Naive B cell (primary cell): ENCODE measurements around the gene E4F1. TPM values are rescaled to one million over a fixed set of nuclear protein-coding genes. Genes with fewer than 3 reads are reported as not detected.
"Not testable (repeated sequence)": the region's sequence is repeated elsewhere in the genome, so short reads cannot be mapped to it uniquely, and the experiment has no call there.

Source experiments
- ATAC-seq, 2 donors: fragments of 150-1000 bp; cut with Tn5 transposase; 2 replicates each; pipeline ENCODE4 v1.10.0; 2021; ENCODE audit warnings: low read depth in 2 of 2, mild to moderate bottlenecking in 2 of 2, moderate library complexity in 2 of 2
- DNase-seq: peaks from one replicate; pipeline ENCODE4 v3.0.0; 2022
- H3K27ac Mint-ChIP-seq, 6 donors: one replicate each; pipeline ENCODE4 v1.8.0; 2020 to 2022; ENCODE audit warnings: mild to moderate bottlenecking in 6 of 6, mixed read lengths in 6 of 6, moderate library complexity in 5 of 6, inconsistent platforms in 2 of 6
- H3K27me3 Mint-ChIP-seq, 3 donors: one replicate each; pipeline ENCODE4 v1.8.0; 2021 to 2022; ENCODE audit warnings: mixed read lengths in 3 of 3, mild to moderate bottlenecking in 1 of 3
- H3K36me3 Mint-ChIP-seq, 2 donors: one replicate each; pipeline ENCODE4 v1.8.0; 2020 to 2022; ENCODE audit warnings: mixed read lengths in 2 of 2, inconsistent platforms in 1 of 2, mild to moderate bottlenecking in 1 of 2
- H3K4me1 Mint-ChIP-seq, 3 donors: one replicate each; pipeline ENCODE4 v1.8.0; 2020 to 2022; ENCODE audit warnings: mixed read lengths in 3 of 3, inconsistent platforms in 1 of 3, mild to moderate bottlenecking in 1 of 3, moderate library complexity in 1 of 3
- H3K4me3 Mint-ChIP-seq, 8 donors: one replicate each; pipeline ENCODE4 v1.8.0; 2020 to 2022; ENCODE audit warnings: mild to moderate bottlenecking in 8 of 8, mixed read lengths in 8 of 8, moderate library complexity in 8 of 8, inconsistent platforms in 2 of 8
- H3K9me3 Mint-ChIP-seq, 7 donors: one replicate each; pipeline ENCODE4 v1.8.0; 2020 to 2022; ENCODE audit warnings: mixed read lengths in 7 of 7, mild to moderate bottlenecking in 5 of 7, inconsistent platforms in 2 of 7, moderate library complexity in 1 of 7
- polyA plus RNA-seq, 6 donors: library from polyadenylated mRNA; unstranded; fragments of 300-500 nt; fragmentation: Illumina TruSeq; gene quantifications; one replicate each; pipeline ENCODE4 v1.2.3, GENCODE V29; 2021; ENCODE audit warnings: low read depth in 6 of 6

E4F1 gene
- polyA plus RNA-seq, 6 donors from 2014 or later: 6.4 to 16.1 (median 8.9) TPM

DNA sequence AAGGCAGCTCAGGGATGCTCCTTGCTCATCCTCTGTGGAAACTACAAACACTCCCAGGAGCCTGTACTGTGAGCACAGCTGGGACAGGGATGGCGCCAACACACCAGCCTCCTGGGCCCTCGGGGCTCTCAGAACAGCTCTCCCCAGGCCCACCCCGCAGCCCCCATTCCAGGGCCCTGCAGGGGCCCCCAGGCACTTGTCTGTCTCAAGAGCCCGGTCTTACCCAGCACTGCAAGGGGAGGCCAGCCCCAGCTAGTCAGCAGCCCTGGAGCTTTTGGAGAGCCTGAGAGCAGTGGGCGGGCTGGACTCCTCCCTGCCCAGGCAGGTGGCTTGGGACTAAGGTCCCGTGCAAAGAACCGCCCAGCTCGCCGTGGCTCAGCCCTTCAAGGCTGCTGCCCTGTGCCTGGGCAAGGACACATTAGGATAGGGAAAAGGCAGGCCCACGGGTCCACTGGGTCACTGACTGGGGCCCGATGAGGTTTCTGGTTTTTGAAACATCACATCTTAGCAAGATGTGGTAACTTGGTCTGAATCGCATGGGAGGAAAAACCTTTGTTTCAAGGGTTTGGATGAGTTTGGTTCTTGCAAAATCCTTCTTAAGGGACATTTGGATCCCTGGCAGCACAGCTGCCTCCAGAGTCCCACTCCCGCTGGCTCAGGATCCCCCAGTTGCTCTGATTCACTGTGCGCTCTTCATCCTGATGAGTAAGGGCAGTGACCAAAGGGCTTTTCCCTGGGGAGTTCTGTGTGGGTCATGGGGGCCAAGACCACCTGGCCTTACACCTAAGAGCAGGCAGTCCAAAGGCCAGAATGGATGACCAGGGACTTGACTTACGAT, 15.7 kb downstream of the E4F1 start:
- no peaks in the 10 kb centered on the region for H3K4me1 Mint-ChIP-seq
- no peak overlapping the region for H3K4me3 Mint-ChIP-seq
- no peaks in the 10 kb centered on the region for H3K36me3 Mint-ChIP-seq
- H3K27ac Mint-ChIP-seq: no peak overlapping the region
- no peaks in the 10 kb centered on the region for H3K9me3 Mint-ChIP-seq
- ATAC-seq: no peak
- H3K27me3 Mint-ChIP-seq: peaks cover 0 to 17% (median 0%) of the 10 kb centered on the region in 3 donors
- no peak for DNase-seq

DNA sequence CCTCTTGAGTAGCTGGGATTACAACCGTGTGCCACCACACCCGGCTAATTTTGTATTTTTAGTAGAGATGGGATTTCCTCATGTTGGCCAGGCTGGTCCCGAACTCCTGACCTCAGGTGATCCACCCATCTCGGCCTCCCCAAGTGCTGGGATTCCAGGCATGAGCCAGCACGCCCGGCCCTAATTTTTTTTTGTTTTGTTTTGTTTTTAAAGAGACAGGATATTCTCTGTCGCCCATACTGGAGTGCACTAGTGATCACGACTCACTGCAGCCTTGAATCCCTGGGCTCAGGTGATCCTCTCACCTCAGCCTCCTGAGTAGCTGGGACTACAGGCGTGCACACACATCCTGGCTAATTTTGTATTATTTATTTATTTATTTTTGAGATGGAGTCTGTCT, 16.9 kb downstream of the E4F1 start:
- not testable (repeated sequence) for H3K36me3 Mint-ChIP-seq, H3K27ac Mint-ChIP-seq, H3K27me3 Mint-ChIP-seq, DNase-seq, ATAC-seq, H3K9me3 Mint-ChIP-seq, H3K4me3 Mint-ChIP-seq, H3K4me1 Mint-ChIP-seq

DNA sequence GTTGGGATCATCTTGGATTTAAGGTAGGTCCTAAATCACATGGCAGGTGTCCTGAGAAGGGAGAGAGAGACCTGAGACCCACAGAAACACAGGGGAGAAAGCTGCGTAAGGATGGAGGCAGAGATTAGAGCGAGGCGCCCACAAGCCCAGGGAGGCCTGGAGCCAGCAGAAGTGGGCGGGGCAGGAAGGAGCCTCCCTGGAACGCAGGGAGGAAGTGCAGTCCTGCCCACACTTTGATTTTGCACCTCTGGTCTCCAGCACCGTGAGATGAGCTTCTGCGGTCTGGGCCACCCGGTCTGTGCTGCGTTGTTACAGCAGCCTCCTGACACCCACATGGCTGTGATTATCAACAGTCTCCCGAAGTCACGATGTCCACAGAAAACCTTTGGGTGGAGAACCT, 19.2 kb downstream of the E4F1 start:
- Mint-ChIP-seq H3K4me1 (no peaks in the 10 kb centered on the region), H3K27ac (no peak overlapping the region), H3K27me3 (no peaks in the 10 kb centered on the region), H3K36me3 (no peaks in the 10 kb centered on the region), H3K4me3 (no peak overlapping the region), H3K9me3 (no peaks in the 10 kb centered on the region)
- DNase-seq: no peak
- no peak for ATAC-seq

DNA sequence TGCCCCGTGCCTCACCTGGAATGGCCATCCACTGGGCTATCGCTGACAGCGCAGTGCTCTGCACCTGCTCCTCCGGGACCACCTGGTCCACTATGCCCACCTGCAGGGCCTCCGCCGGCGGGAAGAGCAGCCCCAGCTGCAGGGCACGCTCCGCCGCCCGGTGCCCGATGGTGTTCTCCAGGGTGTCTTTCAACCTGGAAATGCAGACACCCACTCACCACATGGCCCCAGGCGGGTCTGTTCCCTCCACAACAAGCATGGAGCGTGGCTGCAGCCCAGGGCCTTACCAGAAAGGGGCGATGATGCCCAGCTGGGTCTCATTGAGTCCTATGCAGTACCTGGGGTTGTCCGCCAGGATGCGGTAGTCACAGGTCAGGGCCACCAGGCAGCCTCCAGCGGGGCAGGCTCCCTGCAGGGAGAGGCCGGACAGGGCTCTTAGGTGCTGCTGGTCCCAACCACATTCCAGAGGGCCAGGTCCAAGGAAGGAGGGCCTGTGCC, 19.7 kb downstream of the E4F1 start:
- Mint-ChIP-seq H3K36me3 (no peaks in the 10 kb centered on the region), H3K4me3 (no peak overlapping the region), H3K27ac (no peak overlapping the region), H3K4me1 (no peaks in the 10 kb centered on the region), H3K27me3 (no peaks in the 10 kb centered on the region), H3K9me3 (no peaks in the 10 kb centered on the region)
- DNase-seq: no peak
- no peak for ATAC-seq

DNA sequence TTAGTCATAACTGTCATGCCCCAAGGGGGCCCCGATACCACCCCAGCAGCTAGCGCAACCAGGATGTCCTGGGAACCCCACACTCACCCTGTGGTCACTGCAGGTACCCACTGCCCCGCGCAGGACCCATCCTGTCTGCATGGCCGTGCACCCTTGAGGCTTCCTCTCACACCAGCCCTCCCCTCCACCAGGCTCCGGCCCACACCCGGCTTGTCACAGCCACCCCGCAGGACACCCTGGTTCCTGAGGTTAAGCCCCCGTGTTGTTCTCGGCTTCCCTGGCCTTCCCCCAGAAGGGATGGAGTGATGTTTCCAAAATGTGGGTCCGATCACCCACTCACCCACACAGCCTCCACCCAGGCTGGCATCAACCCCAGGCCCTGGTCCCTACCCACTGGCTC, 20.4 kb downstream of the E4F1 start:
- no peak for DNase-seq
- no peak overlapping the region for H3K4me3 Mint-ChIP-seq
- H3K9me3 Mint-ChIP-seq: no peaks in the 10 kb centered on the region
- no peak for ATAC-seq
- no peaks in the 10 kb centered on the region for H3K27me3 Mint-ChIP-seq
- H3K36me3 Mint-ChIP-seq: no peaks in the 10 kb centered on the region
- H3K4me1 Mint-ChIP-seq: no peaks in the 10 kb centered on the region
- H3K27ac Mint-ChIP-seq: no peak overlapping the region

DNA sequence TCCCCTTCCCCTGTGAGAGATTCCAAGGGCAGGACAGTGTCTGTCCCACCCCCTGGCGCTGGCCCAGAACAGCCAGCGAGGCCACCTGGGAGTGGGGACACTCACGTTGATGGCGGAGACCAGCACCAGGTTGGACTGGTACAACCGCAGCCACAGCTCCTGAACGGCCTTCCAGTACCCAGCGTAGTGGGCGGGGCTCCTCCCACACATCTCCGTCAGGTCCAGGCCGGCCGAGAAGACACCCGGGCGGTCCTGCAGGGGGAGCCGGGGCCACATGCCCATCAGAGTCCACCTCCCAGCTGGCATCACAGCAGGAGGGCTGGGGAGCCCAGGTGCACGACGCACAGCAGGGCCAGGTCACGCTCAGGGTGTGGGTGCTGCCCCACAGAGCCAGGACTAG, 20.9 kb downstream of the E4F1 start:
- ATAC-seq (no peak), DNase-seq (no peak)
- Mint-ChIP-seq H3K9me3 (no peaks in the 10 kb centered on the region), H3K27me3 (no peaks in the 10 kb centered on the region), H3K27ac (no peak overlapping the region), H3K36me3 (no peaks in the 10 kb centered on the region), H3K4me3 (no peak overlapping the region), H3K4me1 (no peaks in the 10 kb centered on the region)

DNA sequence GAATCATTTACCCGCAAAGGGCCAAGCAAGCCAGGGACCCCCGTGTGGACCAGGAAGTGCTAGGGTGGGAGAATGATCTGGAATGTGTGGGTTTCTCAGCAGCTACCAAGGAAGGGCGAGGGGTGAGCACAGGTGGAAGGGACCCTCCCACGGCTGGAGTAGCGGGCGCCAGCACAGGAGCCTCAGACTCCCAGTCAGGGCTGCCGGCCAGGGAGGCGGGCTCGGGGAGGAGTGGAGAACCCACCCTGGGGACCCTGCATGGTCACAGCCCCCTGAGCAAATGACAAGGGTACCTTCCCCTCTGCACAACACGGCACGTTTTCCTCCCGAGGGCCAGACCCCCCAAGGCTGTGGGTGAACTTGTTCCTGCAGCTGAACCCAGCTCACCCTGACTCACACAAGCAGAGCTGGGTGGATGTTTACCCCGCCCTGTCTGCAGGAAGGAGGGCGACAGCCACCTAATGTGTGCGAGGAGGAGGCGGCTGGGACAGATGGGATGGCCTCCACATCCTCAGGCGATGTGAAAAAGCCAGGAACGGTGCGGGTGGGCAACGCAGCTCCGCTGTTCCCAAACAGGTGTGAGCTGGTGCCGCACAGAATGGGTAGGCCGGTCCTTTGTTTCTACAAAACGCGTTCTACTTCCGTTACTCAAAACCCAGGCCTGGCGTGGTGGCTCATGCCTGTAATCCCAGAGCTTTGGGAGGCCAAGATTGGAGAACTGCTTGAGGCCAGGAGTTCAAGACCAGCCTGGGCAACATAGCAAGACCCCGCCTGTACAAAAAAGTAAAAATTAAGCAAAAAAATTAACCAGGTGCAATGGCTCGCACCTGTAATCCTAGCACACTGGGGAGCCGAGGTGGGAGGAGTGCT, 21.8 kb downstream of the E4F1 start:
- H3K27me3 Mint-ChIP-seq: no peaks in the 10 kb centered on the region
- H3K4me1 Mint-ChIP-seq: peaks cover 0 to 2% (median 0%) of the 10 kb centered on the region in 3 donors
- no peaks in the 10 kb centered on the region for H3K36me3 Mint-ChIP-seq
- no peaks in the 10 kb centered on the region for H3K9me3 Mint-ChIP-seq
- H3K4me3 Mint-ChIP-seq: peak overlapping the region in 1 of 8 donors; percentile 35
- no peak for ATAC-seq
- DNase-seq: no peak
- H3K27ac Mint-ChIP-seq: peak overlapping the region in 1 of 6 donors; percentile 11

DNA sequence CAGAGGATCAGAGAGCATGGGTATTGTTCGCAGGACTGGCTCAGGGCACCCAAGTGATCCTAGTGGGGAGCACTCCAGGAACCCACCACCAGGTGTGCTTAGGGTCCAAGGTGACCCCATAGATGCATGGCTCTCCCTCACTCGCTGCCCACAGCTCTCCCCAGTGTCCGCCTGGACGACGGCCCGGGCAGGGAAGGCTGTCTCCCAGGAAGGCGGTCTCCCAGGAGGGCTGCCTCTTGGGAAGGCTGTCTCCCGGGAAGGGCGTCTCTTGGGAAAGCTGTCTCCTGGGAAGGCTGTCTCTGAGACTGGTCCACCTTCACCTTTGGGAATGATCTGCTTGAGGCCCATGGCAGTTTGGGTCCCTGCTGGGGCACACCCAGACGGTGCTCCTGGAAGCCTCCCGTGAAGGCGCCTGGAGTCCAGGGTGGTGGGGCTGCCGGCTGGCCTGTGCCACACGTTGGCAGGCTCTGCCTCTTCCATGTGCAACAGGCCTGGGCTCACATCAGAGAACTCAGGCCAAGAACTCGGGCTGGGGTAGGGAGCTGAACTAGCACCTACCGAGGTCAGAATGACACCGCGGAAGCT, 23.0 kb downstream of the E4F1 start:
- Mint-ChIP-seq H3K4me1 (peaks cover 0 to 9% (median 0%) of the 10 kb centered on the region in 3 donors), H3K4me3 (no peak overlapping the region), H3K27ac (no peak overlapping the region), H3K36me3 (no peaks in the 10 kb centered on the region), H3K9me3 (no peaks in the 10 kb centered on the region), H3K27me3 (no peaks in the 10 kb centered on the region)
- ATAC-seq (no peak), DNase-seq (no peak)

DNA sequence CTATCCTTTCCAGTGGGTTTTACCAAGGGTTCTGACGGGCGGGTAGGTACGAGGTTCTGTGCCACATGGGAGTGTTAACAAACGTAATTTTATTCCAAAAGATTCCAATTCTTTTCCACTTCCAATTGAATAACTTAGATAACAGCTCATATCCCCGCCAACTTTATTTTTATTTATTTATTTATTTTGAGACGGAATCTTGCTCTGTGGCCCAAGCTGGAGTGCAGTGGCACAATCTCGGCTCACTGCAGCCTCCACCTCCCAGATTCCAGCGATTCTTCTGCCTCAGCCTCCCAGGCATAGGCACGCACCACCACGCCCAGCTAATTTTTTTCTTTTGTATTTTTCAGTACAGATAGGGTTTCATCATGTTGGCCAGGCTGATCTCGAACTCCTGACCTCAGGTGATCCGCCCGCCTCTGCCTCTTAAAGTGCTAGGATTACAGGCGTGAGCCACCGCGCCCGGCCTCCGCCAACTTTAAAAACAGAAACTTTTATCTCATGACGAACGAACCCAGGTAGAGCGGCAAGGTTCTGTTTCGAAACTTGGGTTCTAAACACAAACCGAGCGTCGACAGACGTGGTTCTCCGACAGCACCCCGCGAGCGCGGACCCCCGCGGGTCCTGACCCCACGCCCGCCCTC, 27.4 kb downstream of the E4F1 start:
- Mint-ChIP-seq H3K9me3 (no peaks in the 10 kb centered on the region), H3K4me1 (peaks cover 0 to 26% (median 0%) of the 10 kb centered on the region in 3 donors), H3K36me3 (peaks cover 0 to 7% of the 10 kb centered on the region in 2 donors), H3K27me3 (no peaks in the 10 kb centered on the region), H3K27ac (peak overlapping the region; percentile 67 to 98 (median 92)), H3K4me3 (peak overlapping the region; percentile 83 to 94 (median 90))
- ATAC-seq (peak in 1 of 2 donors; percentile 23), DNase-seq (no peak)

DNA sequence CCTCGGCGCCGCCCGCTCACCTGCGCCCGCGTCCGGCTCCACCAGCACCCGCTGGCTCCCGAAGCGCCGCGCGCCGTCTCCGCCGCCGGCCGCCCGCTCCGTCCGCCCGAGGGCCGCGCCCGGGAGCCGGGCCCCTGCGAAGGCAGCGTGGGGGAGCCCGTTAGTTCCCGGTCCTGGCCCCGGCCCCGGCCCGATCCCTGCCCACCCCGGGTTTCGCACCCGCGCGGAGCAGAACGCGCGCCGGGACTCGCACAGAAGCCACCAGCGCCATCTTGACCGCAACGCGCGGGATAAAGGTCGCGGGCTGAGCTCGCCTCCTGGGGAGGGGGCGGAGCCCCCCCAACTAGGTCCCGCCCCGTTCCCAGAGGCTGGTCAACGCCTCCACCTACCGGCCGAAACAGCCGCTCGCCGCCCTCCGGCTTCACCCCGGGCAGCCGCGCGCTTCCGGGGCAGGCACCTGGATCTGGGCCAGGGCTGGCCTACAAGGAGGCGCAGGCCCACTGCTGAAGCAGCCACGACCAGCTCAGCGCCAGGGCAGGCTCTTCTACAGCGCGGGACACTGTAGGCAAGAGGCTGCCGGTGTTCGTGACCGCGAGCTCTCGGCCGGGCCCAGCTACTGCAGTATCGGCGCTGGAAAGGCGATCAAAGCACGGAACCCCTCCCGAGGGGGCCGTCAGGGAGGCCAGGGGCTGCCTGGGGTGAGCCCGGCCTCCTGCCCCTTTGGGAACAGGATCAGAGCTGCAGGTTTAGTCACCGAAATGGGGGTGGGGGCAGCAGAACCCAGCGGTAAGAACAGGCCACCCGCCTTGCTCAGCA, 28.1 kb downstream of the E4F1 start, which contains the start of gene ECI1:
Gene ECI1 (minus strand): TSS at position 292 of the 816 bp plus-strand sequence. CDS start 21 bp downstream, at position 271.
- DNase-seq (peak; percentile 85), ATAC-seq (peak; percentile 83 to 85)
- no peaks in the 10 kb centered on the region for H3K27me3 Mint-ChIP-seq
- peak within 1 kb of the TSS; percentile 83 to 94 (median 90) for H3K4me3 Mint-ChIP-seq
- H3K36me3 Mint-ChIP-seq: peaks cover 5 to 9% of the 10 kb centered on the region in 2 donors
- peak within 1 kb of the TSS; percentile 90 to 98 (median 93) for H3K27ac Mint-ChIP-seq
- no peaks in the 10 kb centered on the region for H3K9me3 Mint-ChIP-seq
- H3K4me1 Mint-ChIP-seq: peaks cover 0 to 27% (median under 1%) of the 10 kb centered on the region in 3 donors

DNA sequence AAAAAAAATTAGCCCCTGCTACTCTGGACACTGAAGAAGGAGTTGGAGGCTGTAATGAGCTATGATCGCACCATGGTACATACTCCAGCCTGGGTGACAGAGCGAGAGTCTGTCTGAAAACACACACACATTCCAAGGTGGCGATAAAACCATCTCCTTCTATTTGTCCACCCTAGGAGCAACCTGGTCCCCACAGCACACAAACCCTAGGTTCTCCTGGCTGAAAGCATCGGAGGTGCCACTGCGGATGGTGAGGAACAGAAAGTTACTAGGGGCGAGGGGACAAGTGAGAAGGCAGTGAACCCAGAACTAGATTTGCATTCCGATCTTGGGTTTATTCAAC, 29.4 kb downstream of the E4F1 start:
- H3K27me3 Mint-ChIP-seq: no peaks in the 10 kb centered on the region
- peaks cover 5 to 30% (median 6%) of the 10 kb centered on the region in 3 donors for H3K4me1 Mint-ChIP-seq
- H3K4me3 Mint-ChIP-seq: peak overlapping the region in 6 of 8 donors; percentile 9 to 89 (median 51)
- peak overlapping the region; percentile 24 to 91 (median 86) for H3K27ac Mint-ChIP-seq
- ATAC-seq (no peak), DNase-seq (no peak)
- H3K9me3 Mint-ChIP-seq: no peaks in the 10 kb centered on the region
- peaks cover 10 to 14% of the 10 kb centered on the region in 2 donors for H3K36me3 Mint-ChIP-seq

DNA sequence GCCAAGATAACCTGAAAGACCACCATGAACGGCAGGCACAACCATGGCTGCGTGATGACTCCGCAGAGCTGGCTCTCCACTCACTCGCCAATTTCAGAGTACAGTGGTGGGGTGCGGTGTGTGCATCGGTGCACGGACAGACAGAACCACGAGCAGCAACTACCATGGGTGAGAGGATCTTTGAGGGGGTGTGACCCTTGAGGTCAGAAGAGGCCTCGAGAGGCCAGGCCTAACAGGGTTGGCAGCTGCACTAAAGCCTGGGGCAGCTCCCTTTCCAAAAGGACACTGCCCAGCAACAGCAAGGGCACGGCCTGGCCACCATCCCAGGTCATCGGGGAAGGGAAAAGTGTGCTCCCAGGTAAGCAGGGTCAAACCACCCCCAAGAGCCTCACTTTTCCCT, 29.9 kb downstream of the E4F1 start:
- no peak for ATAC-seq

More for the DNA sequence above, 29.9 kb downstream of the E4F1 start:
- H3K9me3 Mint-ChIP-seq: no peaks in the 10 kb centered on the region
- H3K27me3 Mint-ChIP-seq: no peaks in the 10 kb centered on the region
- H3K36me3 Mint-ChIP-seq: peaks cover 10 to 14% of the 10 kb centered on the region in 2 donors
- H3K27ac Mint-ChIP-seq: peak overlapping the region in 4 of 6 donors; percentile 59 to 91 (median 86)
- peaks cover 5 to 31% (median 6%) of the 10 kb centered on the region in 3 donors for H3K4me1 Mint-ChIP-seq
- H3K4me3 Mint-ChIP-seq: peak overlapping the region in 4 of 8 donors; percentile 39 to 89 (median 72)
- DNase-seq: no peak
